ENCODE results near the gene MED12L. TPM values are rescaled to one million over a fixed set of nuclear protein-coding genes. Genes with fewer than 3 reads are reported as not detected.

MED12L gene
- total RNA-seq, 2 experiments from 2014 or later = 12.6 to 32.7 TPM

DNA sequence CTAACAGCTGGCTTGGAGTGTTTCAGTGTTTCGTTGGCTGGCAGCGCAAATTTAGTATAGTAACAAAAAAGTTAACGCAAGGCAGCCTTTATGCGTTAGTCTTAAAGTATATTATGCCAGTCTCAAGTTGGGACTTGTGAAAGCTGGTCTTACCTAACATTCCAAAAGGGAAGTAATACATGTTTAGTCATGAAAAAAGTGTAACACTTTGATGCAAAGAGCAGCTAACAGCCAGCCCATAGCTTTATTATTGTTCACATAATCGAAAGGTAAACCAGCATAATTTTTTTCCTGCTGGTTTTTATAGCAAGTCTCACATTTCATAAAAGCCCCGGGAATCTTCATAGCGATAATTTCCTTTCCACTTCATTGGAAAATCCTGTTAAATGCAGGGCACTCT, 233.5 kb downstream of the MED12L start:
- H3K79me2 ChIP-seq (ENCODE audit: insufficient read depth, low read depth, low read length) = no peaks in the 10 kb centered on the region
- no peaks in the 10 kb centered on the region for H3K9me2 ChIP-seq (ENCODE audit: insufficient read depth, low read length)
- ChIA-PET POLR2A (interaction anchor here (0.6 kb wide), 1 partner anchor 20 kb away, joined by 3 read pairs; no protein-coding TSS in a partner anchor), CTCF (ENCODE audit: unreplicated experiment) (no interaction called here)
- H4K20me1 ChIP-seq (ENCODE audit: insufficient read depth, low read length) = no peaks in the 10 kb centered on the region
- intact Hi-C loops (cut with micrococcal nuclease; ENCODE audit: unreplicated experiment) = no loop called here
- no TSS peak for BruUV-seq (replicated peaks)
- H3K4me1 ChIP-seq (ENCODE audit: insufficient read depth, low read length, poor library complexity, severe bottlenecking) = no peaks in the 10 kb centered on the region
- no peak overlapping the region for H2AFZ ChIP-seq (ENCODE audit: low read length)
- no peak overlapping the region for H3K27ac ChIP-seq (ENCODE audit: low read depth, low read length, poor library complexity, severe bottlenecking)
- no peaks in the 10 kb centered on the region for H3K9me3 ChIP-seq (ENCODE audit: low read length)
- no peak overlapping the region for H3K4me3 ChIP-seq (ENCODE audit: low read depth, low read length, poor library complexity, severe bottlenecking)
- H3K4me2 ChIP-seq (ENCODE audit: low read length) = no peak overlapping the region
- TF ChIP-seq, protein P1, sequence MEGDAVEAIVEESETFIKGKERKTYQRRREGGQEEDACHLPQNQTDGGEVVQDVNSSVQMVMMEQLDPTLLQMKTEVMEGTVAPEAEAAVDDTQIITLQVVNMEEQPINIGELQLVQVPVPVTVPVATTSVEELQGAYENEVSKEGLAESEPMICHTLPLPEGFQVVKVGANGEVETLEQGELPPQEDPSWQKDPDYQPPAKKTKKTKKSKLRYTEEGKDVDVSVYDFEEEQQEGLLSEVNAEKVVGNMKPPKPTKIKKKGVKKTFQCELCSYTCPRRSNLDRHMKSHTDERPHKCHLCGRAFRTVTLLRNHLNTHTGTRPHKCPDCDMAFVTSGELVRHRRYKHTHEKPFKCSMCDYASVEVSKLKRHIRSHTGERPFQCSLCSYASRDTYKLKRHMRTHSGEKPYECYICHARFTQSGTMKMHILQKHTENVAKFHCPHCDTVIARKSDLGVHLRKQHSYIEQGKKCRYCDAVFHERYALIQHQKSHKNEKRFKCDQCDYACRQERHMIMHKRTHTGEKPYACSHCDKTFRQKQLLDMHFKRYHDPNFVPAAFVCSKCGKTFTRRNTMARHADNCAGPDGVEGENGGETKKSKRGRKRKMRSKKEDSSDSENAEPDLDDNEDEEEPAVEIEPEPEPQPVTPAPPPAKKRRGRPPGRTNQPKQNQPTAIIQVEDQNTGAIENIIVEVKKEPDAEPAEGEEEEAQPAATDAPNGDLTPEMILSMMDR (conservative IDR thresholded peaks at IDR 0.05; ENCODE audit: low read length) = no peak
- TF ChIP-seq EZH2phosphoT487 (IDR thresholded peaks at IDR 0.05; ENCODE audit: borderline replicate concordance, low read depth, low read length) = no peak
- no peaks in the 10 kb centered on the region for H3K36me3 ChIP-seq (ENCODE audit: insufficient read depth, low read length)
- no peak for DNase-seq (ENCODE audit: low spot score)

GRCh38 chr3:151319628-151320027, 234.2 kb downstream of the MED12L start:
- no peaks in the 10 kb centered on the region for H3K9me2 ChIP-seq (ENCODE audit: insufficient read depth, low read length)
- no peak overlapping the region for H2AFZ ChIP-seq (ENCODE audit: low read length)
- H4K20me1 ChIP-seq (ENCODE audit: insufficient read depth, low read length) = no peaks in the 10 kb centered on the region
- no peaks in the 10 kb centered on the region for H3K36me3 ChIP-seq (ENCODE audit: insufficient read depth, low read length)
- ChIA-PET CTCF (ENCODE audit: unreplicated experiment) (no interaction called here), POLR2A (no interaction called here)
- no peaks in the 10 kb centered on the region for H3K9me3 ChIP-seq (ENCODE audit: low read length)
- H3K79me2 ChIP-seq (ENCODE audit: insufficient read depth, low read depth, low read length) = no peaks in the 10 kb centered on the region
- H3K4me1 ChIP-seq (ENCODE audit: insufficient read depth, low read length, poor library complexity, severe bottlenecking) = no peaks in the 10 kb centered on the region
- no peak for DNase-seq (ENCODE audit: low spot score)
- no peak overlapping the region for H3K27ac ChIP-seq (ENCODE audit: low read depth, low read length, poor library complexity, severe bottlenecking)
- BruUV-seq (replicated peaks) = no TSS peak
- no peak overlapping the region for H3K4me2 ChIP-seq (ENCODE audit: low read length)
- no peak for TF ChIP-seq EZH2phosphoT487 (IDR thresholded peaks at IDR 0.05; ENCODE audit: borderline replicate concordance, low read depth, low read length)
- TF ChIP-seq, protein P1 (conservative IDR thresholded peaks at IDR 0.05; ENCODE audit: low read length) = no peak
- H3K4me3 ChIP-seq (ENCODE audit: low read depth, low read length, poor library complexity, severe bottlenecking) = no peak overlapping the region
- intact Hi-C loops (cut with micrococcal nuclease; ENCODE audit: unreplicated experiment) = no loop called here

- ChIA-PET POLR2A (interaction anchor here (1.3 kb wide), 1 partner anchor 62 kb away, joined by 5 read pairs; no protein-coding TSS in a partner anchor), CTCF (ENCODE audit: unreplicated experiment) (no interaction called here)
- H3K36me3 ChIP-seq (ENCODE audit: insufficient read depth, low read length) = no peaks in the 10 kb centered on the region
- H3K4me3 ChIP-seq (ENCODE audit: low read depth, low read length, poor library complexity, severe bottlenecking) = no peak overlapping the region
- H3K27ac ChIP-seq (ENCODE audit: low read depth, low read length, poor library complexity, severe bottlenecking) = no peak overlapping the region
- H2AFZ ChIP-seq (ENCODE audit: low read length) = no peak overlapping the region
- DNase-seq (ENCODE audit: low spot score) = no peak
- no peaks in the 10 kb centered on the region for H4K20me1 ChIP-seq (ENCODE audit: insufficient read depth, low read length)
- TF ChIP-seq, protein P1 (conservative IDR thresholded peaks at IDR 0.05; ENCODE audit: low read length) = no peak
- no peak for TF ChIP-seq EZH2phosphoT487 (IDR thresholded peaks at IDR 0.05; ENCODE audit: borderline replicate concordance, low read depth, low read length)
- no TSS peak for BruUV-seq (replicated peaks)
- intact Hi-C loops (cut with micrococcal nuclease; ENCODE audit: unreplicated experiment) = no loop called here
- H3K9me3 ChIP-seq (ENCODE audit: low read length) = no peaks in the 10 kb centered on the region
- no peaks in the 10 kb centered on the region for H3K79me2 ChIP-seq (ENCODE audit: insufficient read depth, low read depth, low read length)
- H3K4me1 ChIP-seq (ENCODE audit: insufficient read depth, low read length, poor library complexity, severe bottlenecking) = no peaks in the 10 kb centered on the region
- H3K9me2 ChIP-seq (ENCODE audit: insufficient read depth, low read length) = no peaks in the 10 kb centered on the region
- no peak overlapping the region for H3K4me2 ChIP-seq (ENCODE audit: low read length)
Measured at GRCh38 chr3:151320131-151320530, 234.7 kb downstream of the MED12L start.

Measured in OCI-LY7 (cell line).